Measurements from ENCODE around the gene NPY1R.

The NPY1R gene

GRCh38 chr4:163344147-163345125, 12.0 kb upstream of the NPY1R start:
- Histone ChIP-seq H3K27me3 (ENCODE audit: insufficient read depth, poor library complexity, severe bottlenecking) (peaks cover 36% of the 10 kb centered on the region), H3K4me3 (replicated peaks; ENCODE audit: insufficient read depth, low read length) (no peak overlapping the region), H3K27ac (replicated peaks) (no peak overlapping the region)
- DNase-seq (ENCODE audit: low read depth in 1 of 2, low spot score in 1 of 2) = no peak
- TF ChIP-seq POLR2AphosphoS5 (IDR thresholded peaks at IDR 0.05; ENCODE audit: low read depth) (no peak), REST (IDR thresholded peaks at IDR 0.05; ENCODE audit: insufficient replicate concordance, low read depth) (no peak), CTCF (IDR thresholded peaks at IDR 0.05; ENCODE audit: insufficient read depth, low read length) (no peak), GABPA (IDR thresholded peaks at IDR 0.05; ENCODE audit: low read depth) (no peak), SPI1 (IDR thresholded peaks at IDR 0.05; ENCODE audit: borderline replicate concordance, low read depth) (no peak)

- no peak within 1 kb of the TSS for H3K4me3 ChIP-seq (replicated peaks; ENCODE audit: insufficient read depth, low read length)
- peaks cover 41% of the 10 kb centered on the region for H3K27me3 ChIP-seq (ENCODE audit: insufficient read depth, poor library complexity, severe bottlenecking)
- no peak within 1 kb of the TSS for H3K27ac ChIP-seq (replicated peaks)
- no peak for DNase-seq (ENCODE audit: low read depth in 1 of 2, low spot score in 1 of 2)
- TF ChIP-seq REST (IDR thresholded peaks at IDR 0.05; ENCODE audit: insufficient replicate concordance, low read depth) = no peak
- TF ChIP-seq SPI1 (IDR thresholded peaks at IDR 0.05; ENCODE audit: borderline replicate concordance, low read depth) = no peak
- no peak for TF ChIP-seq GABPA (IDR thresholded peaks at IDR 0.05; ENCODE audit: low read depth)
- TF ChIP-seq CTCF (IDR thresholded peaks at IDR 0.05; ENCODE audit: insufficient read depth, low read length) = no peak
- TF ChIP-seq POLR2AphosphoS5 (IDR thresholded peaks at IDR 0.05; ENCODE audit: low read depth) = no peak
Measured at GRCh38 chr4:163343604-163344146, 11.3 kb upstream of the NPY1R start, which contains the start of gene NPY5R. Gene NPY5R (plus strand): TSS chr4:163343892. CDS start chr4:163350274, 6,382 bp downstream.

GRCh38 chr4:163335384-163335783, 3.0 kb upstream of the NPY1R start:
- H3K27ac ChIP-seq (replicated peaks) = no peak overlapping the region
- no peak for TF ChIP-seq CTCF (IDR thresholded peaks at IDR 0.05; ENCODE audit: insufficient read depth, low read length)
- TF ChIP-seq REST (IDR thresholded peaks at IDR 0.05; ENCODE audit: insufficient replicate concordance, low read depth) = no peak
- no peak for TF ChIP-seq SPI1 (IDR thresholded peaks at IDR 0.05; ENCODE audit: borderline replicate concordance, low read depth)
- no peak for TF ChIP-seq GABPA (IDR thresholded peaks at IDR 0.05; ENCODE audit: low read depth)
- no peak for TF ChIP-seq POLR2AphosphoS5 (IDR thresholded peaks at IDR 0.05; ENCODE audit: low read depth)
- no peak overlapping the region for H3K4me3 ChIP-seq (replicated peaks; ENCODE audit: insufficient read depth, low read length)
- no peak for DNase-seq (ENCODE audit: low read depth in 1 of 2, low spot score in 1 of 2)
- peaks cover 35% of the 10 kb centered on the region for H3K27me3 ChIP-seq (ENCODE audit: insufficient read depth, poor library complexity, severe bottlenecking)
